ENCODE measurements around the gene CD58.

CD58 gene

DNA sequence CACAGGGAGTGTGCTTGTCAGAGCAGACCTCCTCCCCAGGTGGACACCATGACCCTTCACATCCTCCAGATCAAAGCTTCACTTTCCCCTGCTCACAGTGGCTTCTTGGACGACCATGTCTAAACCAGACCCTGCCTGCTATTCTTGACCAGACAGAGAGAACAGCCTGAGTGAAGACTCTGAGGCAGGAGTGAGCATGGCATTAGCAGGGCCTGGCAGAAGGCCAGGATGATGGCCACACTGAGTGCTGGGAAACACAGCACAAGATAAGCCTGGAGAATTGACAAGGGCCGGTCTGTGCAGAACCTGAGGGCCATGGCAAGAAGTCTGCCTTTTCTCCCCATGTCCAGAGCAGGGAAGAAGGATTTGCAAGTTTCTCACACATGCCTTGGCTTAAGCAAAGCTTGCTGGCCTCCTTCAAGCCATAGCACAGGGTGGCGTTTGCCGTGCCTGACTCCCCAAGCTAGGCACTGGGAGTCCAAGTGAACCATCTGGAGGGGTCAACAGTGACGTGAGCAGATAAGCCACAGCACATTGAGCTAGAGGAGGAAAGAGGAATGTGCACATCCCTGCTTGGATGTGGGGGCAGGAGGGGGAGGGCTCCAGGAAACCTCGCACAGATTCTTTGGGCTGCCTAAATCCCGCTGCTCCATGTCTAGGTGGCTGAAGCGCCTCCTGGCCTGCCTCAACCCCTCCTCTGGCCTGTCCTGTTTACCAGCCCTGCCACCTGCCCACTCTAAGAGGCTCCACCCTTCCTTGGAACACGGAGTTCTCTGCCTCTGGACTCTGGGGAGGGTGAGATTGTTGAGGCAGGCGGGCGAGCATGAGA, 87.1 kb downstream of the CD58 start:
- no peak overlapping the region for H3K27ac ChIP-seq (ENCODE audit: extremely low read depth, low read depth, low read length)
- H3K4me3 ChIP-seq (ENCODE audit: low read depth, low read length): no peak overlapping the region
- no peaks in the 10 kb centered on the region for H3K9me3 ChIP-seq (ENCODE audit: control insufficient read depth, insufficient read depth, low read depth, low read length)
- no peaks in the 10 kb centered on the region for H3K4me1 ChIP-seq (ENCODE audit: control insufficient read depth, insufficient read depth, low read length)
- no peaks in the 10 kb centered on the region for H3K36me3 ChIP-seq (ENCODE audit: control insufficient read depth in 2 of 2, insufficient read depth in 1 of 2, low read length in 2 of 2)
- CTCF ChIA-PET: interaction anchor here (0.6 to 10.8 kb wide), 19 partner anchors 8 to 359 kb away, joined by 3 to 331 read pairs (median 11); no protein-coding TSS in a partner anchor
- no peak for TF ChIP-seq OSR2 (tag by site-specific recombination; IDR thresholded peaks at IDR 0.05)
- POLR2A ChIA-PET: interaction anchor here (1.1 to 2.0 kb wide), 2 partner anchors 65 to 344 kb away, joined by 4 to 7 read pairs; no protein-coding TSS in a partner anchor

DNA sequence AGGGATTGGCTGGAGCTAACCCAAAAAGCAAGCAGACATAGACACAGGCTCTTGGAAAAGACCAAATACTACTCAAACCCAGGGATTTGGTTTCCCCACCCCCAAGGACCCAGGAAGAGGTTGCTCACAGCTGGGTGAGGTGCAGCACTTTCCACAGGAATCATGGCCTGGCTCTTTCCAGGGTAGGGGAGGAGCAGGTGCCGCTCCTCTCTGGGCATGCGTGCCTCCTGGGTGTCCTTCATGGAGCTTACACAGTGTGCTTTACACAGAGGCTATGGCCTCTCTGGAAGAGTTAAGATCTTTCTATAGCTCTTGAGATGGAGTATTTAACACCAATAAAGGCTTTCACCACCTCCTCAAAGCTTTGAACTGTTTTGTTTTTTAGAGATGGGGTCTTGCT, 88.3 kb downstream of the CD58 start:
- H3K9me3 ChIP-seq (ENCODE audit: control insufficient read depth, insufficient read depth, low read depth, low read length): no peaks in the 10 kb centered on the region
- H3K4me3 ChIP-seq (ENCODE audit: low read depth, low read length): no peak overlapping the region
- ChIA-PET POLR2A (no interaction called here), CTCF (interaction anchor here (7.8 to 10.8 kb wide), 2 partner anchors 18 to 340 kb away, joined by 127 to 331 read pairs; no protein-coding TSS in a partner anchor)
- no peak overlapping the region for H3K27ac ChIP-seq (ENCODE audit: extremely low read depth, low read depth, low read length)
- peaks cover under 1% of the 10 kb centered on the region; the same call in 1 of the 2 replicates for H3K4me1 ChIP-seq (ENCODE audit: control insufficient read depth, insufficient read depth, low read length)
- no peaks in the 10 kb centered on the region for H3K36me3 ChIP-seq (ENCODE audit: control insufficient read depth in 2 of 2, insufficient read depth in 1 of 2, low read length in 2 of 2)
- TF ChIP-seq ZNF561 (tag by site-specific recombination; IDR thresholded peaks at IDR 0.05; ENCODE audit: borderline replicate concordance) (no peak), ZBTB7A (tag by site-specific recombination; IDR thresholded peaks at IDR 0.05; ENCODE audit: low read depth) (no peak), MYNN (tag by site-specific recombination; IDR thresholded peaks at IDR 0.05; ENCODE audit: borderline replicate concordance) (no peak), ZNF248 (tag by site-specific recombination; IDR thresholded peaks at IDR 0.05) (no peak), ZNF221 (tag by site-specific recombination; IDR thresholded peaks at IDR 0.05; ENCODE audit: borderline replicate concordance) (no peak), SCRT2 (tag by site-specific recombination; IDR thresholded peaks at IDR 0.05) (no peak), ZNF830 (tag by site-specific recombination; IDR thresholded peaks at IDR 0.05; ENCODE audit: low read depth) (no peak), ZNF510 (tag by site-specific recombination; IDR thresholded peaks at IDR 0.05; ENCODE audit: insufficient replicate concordance) (no peak), ZNF626 (tag by site-specific recombination; IDR thresholded peaks at IDR 0.05) (no peak)
- TF ChIP-seq, protein P1, sequence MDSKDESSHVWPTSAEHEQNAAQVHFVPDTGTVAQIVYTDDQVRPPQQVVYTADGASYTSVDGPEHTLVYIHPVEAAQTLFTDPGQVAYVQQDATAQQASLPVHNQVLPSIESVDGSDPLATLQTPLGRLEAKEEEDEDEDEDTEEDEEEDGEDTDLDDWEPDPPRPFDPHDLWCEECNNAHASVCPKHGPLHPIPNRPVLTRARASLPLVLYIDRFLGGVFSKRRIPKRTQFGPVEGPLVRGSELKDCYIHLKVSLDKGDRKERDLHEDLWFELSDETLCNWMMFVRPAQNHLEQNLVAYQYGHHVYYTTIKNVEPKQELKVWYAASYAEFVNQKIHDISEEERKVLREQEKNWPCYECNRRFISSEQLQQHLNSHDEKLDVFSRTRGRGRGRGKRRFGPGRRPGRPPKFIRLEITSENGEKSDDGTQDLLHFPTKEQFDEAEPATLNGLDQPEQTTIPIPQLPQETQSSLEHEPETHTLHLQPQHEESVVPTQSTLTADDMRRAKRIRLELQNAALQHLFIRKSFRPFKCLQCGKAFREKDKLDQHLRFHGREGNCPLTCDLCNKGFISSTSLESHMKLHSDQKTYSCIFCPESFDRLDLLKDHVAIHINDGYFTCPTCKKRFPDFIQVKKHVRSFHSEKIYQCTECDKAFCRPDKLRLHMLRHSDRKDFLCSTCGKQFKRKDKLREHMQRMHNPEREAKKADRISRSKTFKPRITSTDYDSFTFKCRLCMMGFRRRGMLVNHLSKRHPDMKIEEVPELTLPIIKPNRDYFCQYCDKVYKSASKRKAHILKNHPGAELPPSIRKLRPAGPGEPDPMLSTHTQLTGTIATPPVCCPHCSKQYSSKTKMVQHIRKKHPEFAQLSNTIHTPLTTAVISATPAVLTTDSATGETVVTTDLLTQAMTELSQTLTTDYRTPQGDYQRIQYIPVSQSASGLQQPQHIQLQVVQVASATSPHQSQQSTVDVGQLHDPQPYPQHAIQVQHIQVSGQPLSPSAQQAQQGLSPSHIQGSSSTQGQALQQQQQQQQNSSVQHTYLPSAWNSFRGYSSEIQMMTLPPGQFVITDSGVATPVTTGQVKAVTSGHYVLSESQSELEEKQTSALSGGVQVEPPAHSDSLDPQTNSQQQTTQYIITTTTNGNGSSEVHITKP (tag by site-specific recombination; IDR thresholded peaks at IDR 0.05): no peak
- TF ChIP-seq, protein P2, sequence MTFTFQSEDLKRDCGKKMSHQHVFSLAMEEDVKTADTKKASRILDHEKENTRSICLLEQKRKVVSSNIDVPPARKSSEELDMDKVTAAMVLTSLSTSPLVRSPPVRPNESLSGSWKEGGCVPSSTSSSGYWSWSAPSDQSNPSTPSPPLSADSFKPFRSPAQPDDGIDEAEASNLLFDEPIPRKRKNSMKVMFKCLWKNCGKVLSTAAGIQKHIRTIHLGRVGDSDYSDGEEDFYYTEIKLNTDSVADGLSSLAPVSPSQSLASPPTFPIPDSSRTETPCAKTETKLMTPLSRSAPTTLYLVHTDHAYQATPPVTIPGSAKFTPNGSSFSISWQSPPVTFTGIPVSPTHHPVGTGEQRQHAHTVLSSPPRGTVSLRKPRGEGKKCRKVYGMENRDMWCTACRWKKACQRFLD (tag by site-specific recombination; IDR thresholded peaks at IDR 0.05): no peak
- TF ChIP-seq, protein P3, sequence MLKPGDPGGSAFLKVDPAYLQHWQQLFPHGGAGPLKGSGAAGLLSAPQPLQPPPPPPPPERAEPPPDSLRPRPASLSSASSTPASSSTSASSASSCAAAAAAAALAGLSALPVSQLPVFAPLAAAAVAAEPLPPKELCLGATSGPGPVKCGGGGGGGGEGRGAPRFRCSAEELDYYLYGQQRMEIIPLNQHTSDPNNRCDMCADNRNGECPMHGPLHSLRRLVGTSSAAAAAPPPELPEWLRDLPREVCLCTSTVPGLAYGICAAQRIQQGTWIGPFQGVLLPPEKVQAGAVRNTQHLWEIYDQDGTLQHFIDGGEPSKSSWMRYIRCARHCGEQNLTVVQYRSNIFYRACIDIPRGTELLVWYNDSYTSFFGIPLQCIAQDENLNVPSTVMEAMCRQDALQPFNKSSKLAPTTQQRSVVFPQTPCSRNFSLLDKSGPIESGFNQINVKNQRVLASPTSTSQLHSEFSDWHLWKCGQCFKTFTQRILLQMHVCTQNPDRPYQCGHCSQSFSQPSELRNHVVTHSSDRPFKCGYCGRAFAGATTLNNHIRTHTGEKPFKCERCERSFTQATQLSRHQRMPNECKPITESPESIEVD (tag by site-specific recombination; IDR thresholded peaks at IDR 0.05): no peak
- TF ChIP-seq, protein P4, sequence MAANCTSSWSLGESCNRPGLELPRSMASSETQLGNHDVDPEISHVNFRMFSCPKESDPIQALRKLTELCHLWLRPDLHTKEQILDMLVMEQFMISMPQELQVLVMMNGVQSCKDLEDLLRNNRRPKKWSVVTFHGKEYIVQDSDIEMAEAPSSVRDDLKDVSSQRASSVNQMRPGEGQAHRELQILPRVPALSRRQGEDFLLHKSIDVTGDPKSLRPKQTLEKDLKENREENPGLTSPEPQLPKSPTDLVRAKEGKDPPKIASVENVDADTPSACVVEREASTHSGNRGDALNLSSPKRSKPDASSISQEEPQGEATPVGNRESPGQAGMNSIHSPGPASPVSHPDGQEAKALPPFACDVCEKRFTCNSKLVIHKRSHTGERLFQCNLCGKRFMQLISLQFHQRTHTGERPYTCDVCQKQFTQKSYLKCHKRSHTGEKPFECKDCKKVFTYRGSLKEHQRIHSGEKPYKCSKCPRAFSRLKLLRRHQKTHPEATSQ (tag by site-specific recombination; IDR thresholded peaks at IDR 0.05): no peak

Measured in HEK293 (cell line).